ENCODE data around the gene BARD1. TPM values are rescaled to one million over a fixed set of nuclear protein-coding genes. Genes with fewer than 3 reads are reported as not detected.
"Not testable (repeated sequence)": the region's sequence is repeated elsewhere in the genome, so short reads cannot be mapped to it uniquely, and the experiment has no call there.

BARD1 gene
- total and polyA plus RNA-seq, 2 experiments from 2014 or later, result 9.9 to 18.0 TPM

DNA sequence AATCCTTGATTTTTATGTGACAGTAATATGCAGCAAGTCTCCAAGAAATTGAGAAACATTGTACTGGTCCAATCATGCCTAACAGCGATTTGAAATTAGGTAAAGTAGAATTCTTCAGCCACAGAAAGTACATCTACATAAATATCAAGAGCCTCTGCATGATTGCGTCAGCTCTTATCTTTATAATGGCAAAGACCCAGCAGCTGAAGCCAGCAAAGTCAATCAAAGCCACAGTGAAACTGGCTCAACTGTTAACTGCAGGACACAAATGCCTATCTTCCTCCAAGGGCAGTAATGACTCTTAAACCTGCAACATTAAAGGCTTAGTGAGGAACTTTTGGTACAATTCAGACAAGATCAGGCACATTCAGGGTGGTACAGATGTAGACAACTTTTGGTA lies 102.5 kb downstream of the BARD1 start:
- Histone ChIP-seq H3K9me3 (ENCODE audit: low read depth) (no peaks in the 10 kb centered on the region), H3K27ac (no peak overlapping the region), H3K4me1 (ENCODE audit: low read depth) (no peaks in the 10 kb centered on the region), H3K4me3 (no peak overlapping the region), H3K36me3 (no peaks in the 10 kb centered on the region), H3K27me3 (no peaks in the 10 kb centered on the region)
- DNase-seq (ENCODE audit: low read depth in 1 of 2, low spot score in 1 of 2), result peak; percentile 39 to 58
- TF ChIP-seq, protein P1, sequence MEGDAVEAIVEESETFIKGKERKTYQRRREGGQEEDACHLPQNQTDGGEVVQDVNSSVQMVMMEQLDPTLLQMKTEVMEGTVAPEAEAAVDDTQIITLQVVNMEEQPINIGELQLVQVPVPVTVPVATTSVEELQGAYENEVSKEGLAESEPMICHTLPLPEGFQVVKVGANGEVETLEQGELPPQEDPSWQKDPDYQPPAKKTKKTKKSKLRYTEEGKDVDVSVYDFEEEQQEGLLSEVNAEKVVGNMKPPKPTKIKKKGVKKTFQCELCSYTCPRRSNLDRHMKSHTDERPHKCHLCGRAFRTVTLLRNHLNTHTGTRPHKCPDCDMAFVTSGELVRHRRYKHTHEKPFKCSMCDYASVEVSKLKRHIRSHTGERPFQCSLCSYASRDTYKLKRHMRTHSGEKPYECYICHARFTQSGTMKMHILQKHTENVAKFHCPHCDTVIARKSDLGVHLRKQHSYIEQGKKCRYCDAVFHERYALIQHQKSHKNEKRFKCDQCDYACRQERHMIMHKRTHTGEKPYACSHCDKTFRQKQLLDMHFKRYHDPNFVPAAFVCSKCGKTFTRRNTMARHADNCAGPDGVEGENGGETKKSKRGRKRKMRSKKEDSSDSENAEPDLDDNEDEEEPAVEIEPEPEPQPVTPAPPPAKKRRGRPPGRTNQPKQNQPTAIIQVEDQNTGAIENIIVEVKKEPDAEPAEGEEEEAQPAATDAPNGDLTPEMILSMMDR (IDR thresholded peaks at IDR 0.05; ENCODE audit: low read depth, low read length), result no peak

DNA sequence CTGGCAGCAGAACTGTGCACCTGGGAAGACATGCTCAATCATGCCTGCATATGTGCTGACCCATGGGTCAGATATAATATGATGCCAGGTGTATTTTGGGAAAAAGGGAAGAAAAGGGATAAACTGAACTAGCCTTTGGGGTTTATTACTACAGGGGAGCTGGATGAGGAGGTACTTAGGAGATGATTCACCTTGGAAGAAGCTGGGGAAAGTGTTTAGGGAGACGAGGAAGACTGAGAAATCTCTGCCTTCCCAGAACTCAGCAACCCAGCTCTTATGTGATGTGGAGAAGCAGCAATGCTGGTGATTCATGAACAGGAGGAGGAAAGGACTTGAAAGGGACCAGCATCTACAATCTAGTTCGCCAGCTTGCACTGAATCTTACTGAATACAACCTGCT lies 110.2 kb downstream of the BARD1 start:
- no peak for DNase-seq (ENCODE audit: low read depth in 1 of 2, low spot score in 1 of 2)
- no peaks in the 10 kb centered on the region for H3K4me1 ChIP-seq (ENCODE audit: low read depth)
- H3K27ac ChIP-seq, result no peak overlapping the region
- H3K4me3 ChIP-seq, result no peak overlapping the region
- TF ChIP-seq, protein P1 (IDR thresholded peaks at IDR 0.05; ENCODE audit: low read depth, low read length), result no peak
- H3K27me3 ChIP-seq, result no peaks in the 10 kb centered on the region
- no peaks in the 10 kb centered on the region for H3K9me3 ChIP-seq (ENCODE audit: low read depth)
- H3K36me3 ChIP-seq, result no peaks in the 10 kb centered on the region

DNA sequence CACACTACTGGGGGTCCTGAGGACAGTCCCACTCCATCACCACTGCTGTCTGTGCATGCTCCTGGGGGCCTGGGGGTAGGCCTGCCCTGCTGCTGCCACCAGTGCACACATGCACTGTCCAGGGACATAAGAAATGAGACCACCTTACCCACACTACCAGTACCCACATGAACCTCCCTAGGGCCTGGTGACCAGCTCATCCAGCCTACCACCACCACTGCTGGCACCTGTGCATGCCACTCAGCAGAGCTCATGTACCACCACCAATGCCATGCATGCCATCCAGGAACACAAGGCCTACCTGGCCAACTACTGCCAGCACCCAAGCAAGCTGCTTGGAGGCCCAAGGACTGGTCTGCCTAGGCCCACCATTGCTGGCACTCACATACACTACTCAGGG lies 112.8 kb downstream of the BARD1 start:
- H3K36me3 ChIP-seq, result no peaks in the 10 kb centered on the region

DNA sequence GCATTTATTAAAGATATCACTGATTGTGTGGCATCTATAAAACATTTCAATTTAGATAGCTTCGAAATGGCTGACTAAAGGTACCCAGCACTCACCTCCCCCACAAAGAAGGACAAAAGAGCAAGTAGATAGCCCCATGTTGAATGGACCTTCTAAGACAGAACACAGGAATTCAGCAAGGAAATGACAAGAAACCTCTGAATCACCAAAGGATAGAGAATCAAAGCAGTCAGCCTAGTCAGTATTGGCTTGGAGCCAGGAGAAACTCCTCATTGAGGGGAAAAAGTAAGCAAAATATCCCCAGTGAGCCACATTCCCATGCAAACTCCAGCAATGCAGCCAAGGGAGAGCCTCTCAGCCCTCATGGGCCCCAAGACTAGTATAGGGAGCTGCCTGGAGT lies 113.7 kb downstream of the BARD1 start:
- Histone ChIP-seq H3K27ac (no peak overlapping the region), H3K36me3 (no peaks in the 10 kb centered on the region), H3K4me3 (no peak overlapping the region), H3K27me3 (no peaks in the 10 kb centered on the region), H3K4me1 (ENCODE audit: low read depth) (peaks cover 10% of the 10 kb centered on the region), H3K9me3 (ENCODE audit: low read depth) (no peaks in the 10 kb centered on the region)
- TF ChIP-seq, protein P1 (IDR thresholded peaks at IDR 0.05; ENCODE audit: low read depth, low read length), result no peak
- no peak for DNase-seq (ENCODE audit: low read depth in 1 of 2, low spot score in 1 of 2)

More for the DNA sequence above, 112.8 kb downstream of the BARD1 start:
- Histone ChIP-seq H3K9me3 (ENCODE audit: low read depth) (no peaks in the 10 kb centered on the region), H3K4me1 (ENCODE audit: low read depth) (peaks cover 8% of the 10 kb centered on the region), H3K27me3 (no peaks in the 10 kb centered on the region), H3K27ac (no peak overlapping the region), H3K4me3 (no peak overlapping the region)
- TF ChIP-seq, protein P1 (IDR thresholded peaks at IDR 0.05; ENCODE audit: low read depth, low read length), result no peak
- no peak for DNase-seq (ENCODE audit: low read depth in 1 of 2, low spot score in 1 of 2)

DNA sequence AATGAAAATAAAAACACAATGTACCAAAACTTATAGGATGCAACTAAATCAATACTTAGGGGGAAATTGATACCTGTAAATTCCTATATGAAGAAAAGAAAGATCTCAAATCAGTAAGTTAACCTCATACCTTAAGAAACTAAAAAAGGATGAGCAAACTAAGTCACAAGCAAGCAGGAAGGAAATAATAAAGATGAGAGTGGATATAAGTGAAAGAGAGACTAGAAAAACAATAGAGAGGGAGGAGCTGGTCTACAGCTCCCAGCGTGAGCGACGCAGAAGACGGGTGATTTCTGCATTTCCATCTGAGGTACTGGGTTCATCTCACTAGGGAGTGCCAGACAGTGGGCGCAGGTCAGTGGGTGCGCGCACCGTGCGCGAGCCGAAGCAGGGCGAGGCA lies 125.9 kb downstream of the BARD1 start:
- H3K36me3 ChIP-seq; H3K27me3 ChIP-seq; H3K9me3 ChIP-seq (ENCODE audit: low read depth); H3K4me1 ChIP-seq (ENCODE audit: low read depth); DNase-seq (ENCODE audit: low read depth in 1 of 2, low spot score in 1 of 2); H3K27ac ChIP-seq: not testable (repeated sequence)
- peak overlapping the region; percentile 36 for H3K4me3 ChIP-seq

DNA sequence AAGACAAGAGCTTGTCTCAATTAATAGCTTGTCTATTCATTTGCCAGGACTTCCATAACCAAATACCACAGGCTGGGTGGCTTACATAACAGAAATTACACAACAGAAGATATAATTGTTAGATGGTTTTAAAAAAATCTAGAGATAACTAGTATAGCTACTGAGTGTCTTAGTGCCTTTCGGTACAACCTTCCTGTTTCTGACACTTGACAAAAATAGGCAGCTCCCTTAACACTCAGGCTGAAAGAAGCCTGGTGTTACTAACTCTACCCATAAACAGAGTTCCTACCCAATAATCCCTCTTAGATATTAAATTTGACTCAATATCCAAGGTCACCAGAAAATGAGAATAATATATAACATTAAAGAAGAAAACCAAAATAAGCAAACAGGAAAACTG lies 129.7 kb downstream of the BARD1 start:
- DNase-seq (ENCODE audit: low read depth in 1 of 2, low spot score in 1 of 2), result no peak
- no peak overlapping the region for H3K4me3 ChIP-seq
- H3K27me3 ChIP-seq, result no peaks in the 10 kb centered on the region
- TF ChIP-seq, protein P1 (IDR thresholded peaks at IDR 0.05; ENCODE audit: low read depth, low read length), result no peak
- no peaks in the 10 kb centered on the region for H3K9me3 ChIP-seq (ENCODE audit: low read depth)
- no peaks in the 10 kb centered on the region for H3K36me3 ChIP-seq
- H3K27ac ChIP-seq, result no peak overlapping the region
- H3K4me1 ChIP-seq (ENCODE audit: low read depth), result no peaks in the 10 kb centered on the region

Data from cardiac muscle cell (in vitro differentiated cells and primary cell).